Liver (tissue), 3 donors: Measurements from ENCODE around the gene CEP57.

ENCODE experiments used
- CTCF ChIP-seq: fragments of 150-350 bp; IDR thresholded peaks from 2 replicates; pipeline ENCODE4 v1.5.1; 2017; ENCODE audit warnings: improper control_type of control experiment, low read depth, low read length; ENCODE audit not compliant: missing input control
- FOXA1 ChIP-seq: IDR thresholded peaks from 2 replicates; pipeline ENCODE4 v1.6.1; 2016; ENCODE audit warnings: antibody characterized with exemption
- RAD21 ChIP-seq, 2 donors: IDR thresholded peaks; 2 replicates each; pipeline ENCODE4 v1.6.1; 2016; ENCODE audit warnings: antibody characterized with exemption in 2 of 2, mild to moderate bottlenecking in 2 of 2
- TAF1 ChIP-seq: conservative IDR thresholded peaks from 2 replicates; pipeline ENCODE4 v1.6.1; 2016; ENCODE audit warnings: antibody characterized with exemption, mild to moderate bottlenecking
- ZBTB33 ChIP-seq: IDR thresholded peaks from 2 replicates; pipeline ENCODE4 v1.6.1; 2016; ENCODE audit warnings: antibody characterized with exemption
- donor health status: healthy.
- donor health status: healthy.

GRCh38 chr11:95792200-95792599, 1.9 kb downstream of the CEP57 start:
- TF ChIP-seq CTCF: no peak
- no peak for TF ChIP-seq RAD21 (IDR thresholded peaks at IDR 0.05)
- no peak for TF ChIP-seq FOXA1
- TF ChIP-seq TAF1: no peak
- no peak for TF ChIP-seq ZBTB33
